Naive B cell (primary cell): ENCODE results near the gene CNPY1. TPM values are rescaled to one million over a fixed set of nuclear protein-coding genes. Genes with fewer than 3 reads are reported as not detected.
A peak's percentile ranks its signal among the peaks of the same experiment; 100 is the strongest.

Experiments
- ATAC-seq, 2 donors: fragments of 150-1000 bp; cut with Tn5 transposase; 2 replicates each; pipeline ENCODE4 v1.10.0; 2021; ENCODE audit warnings: low read depth in 2 of 2, mild to moderate bottlenecking in 2 of 2, moderate library complexity in 2 of 2
- DNase-seq: peaks from one replicate; pipeline ENCODE4 v3.0.0; 2022
- H3K27ac Mint-ChIP-seq, 6 donors: one replicate each; pipeline ENCODE4 v1.8.0; 2020 to 2022; ENCODE audit warnings: mild to moderate bottlenecking in 6 of 6, mixed read lengths in 6 of 6, moderate library complexity in 5 of 6, inconsistent platforms in 2 of 6
- H3K27me3 Mint-ChIP-seq, 3 donors: one replicate each; pipeline ENCODE4 v1.8.0; 2021 to 2022; ENCODE audit warnings: mixed read lengths in 3 of 3, mild to moderate bottlenecking in 1 of 3
- H3K36me3 Mint-ChIP-seq, 2 donors: one replicate each; pipeline ENCODE4 v1.8.0; 2020 to 2022; ENCODE audit warnings: mixed read lengths in 2 of 2, inconsistent platforms in 1 of 2, mild to moderate bottlenecking in 1 of 2
- H3K4me1 Mint-ChIP-seq, 3 donors: one replicate each; pipeline ENCODE4 v1.8.0; 2020 to 2022; ENCODE audit warnings: mixed read lengths in 3 of 3, inconsistent platforms in 1 of 3, mild to moderate bottlenecking in 1 of 3, moderate library complexity in 1 of 3
- H3K4me3 Mint-ChIP-seq, 8 donors: one replicate each; pipeline ENCODE4 v1.8.0; 2020 to 2022; ENCODE audit warnings: mild to moderate bottlenecking in 8 of 8, mixed read lengths in 8 of 8, moderate library complexity in 8 of 8, inconsistent platforms in 2 of 8
- H3K9me3 Mint-ChIP-seq, 7 donors: one replicate each; pipeline ENCODE4 v1.8.0; 2020 to 2022; ENCODE audit warnings: mixed read lengths in 7 of 7, mild to moderate bottlenecking in 5 of 7, inconsistent platforms in 2 of 7, moderate library complexity in 1 of 7
- polyA plus RNA-seq, 6 donors: library from polyadenylated mRNA; unstranded; fragments of 300-500 nt; fragmentation: Illumina TruSeq; gene quantifications; one replicate each; pipeline ENCODE4 v1.2.3, GENCODE V29; 2021; ENCODE audit warnings: low read depth in 6 of 6

Gene CNPY1
- polyA plus RNA-seq, 6 donors from 2014 or later: not detected

GRCh38 chr7:155584763-155585531 is 38.6 kb upstream of the CNPY1 start:
- H3K4me1 Mint-ChIP-seq: no peaks in the 10 kb centered on the region
- H3K9me3 Mint-ChIP-seq: no peaks in the 10 kb centered on the region
- H3K4me3 Mint-ChIP-seq: no peak overlapping the region
- H3K27me3 Mint-ChIP-seq: peaks cover 55 to 71% (median 65%) of the 10 kb centered on the region in 3 donors
- H3K36me3 Mint-ChIP-seq: no peaks in the 10 kb centered on the region
- H3K27ac Mint-ChIP-seq: no peak overlapping the region
- ATAC-seq (peak in 1 of 2 donors; percentile 28), DNase-seq (no peak)

GRCh38 chr7:155584261-155584660 is 37.9 kb upstream of the CNPY1 start:
- no peak overlapping the region for H3K27ac Mint-ChIP-seq
- no peaks in the 10 kb centered on the region for H3K36me3 Mint-ChIP-seq
- H3K4me1 Mint-ChIP-seq: no peaks in the 10 kb centered on the region
- no peaks in the 10 kb centered on the region for H3K9me3 Mint-ChIP-seq
- no peak for DNase-seq
- H3K27me3 Mint-ChIP-seq: peaks cover 55 to 78% (median 71%) of the 10 kb centered on the region in 3 donors
- ATAC-seq: no peak
- H3K4me3 Mint-ChIP-seq: no peak overlapping the region

DNA sequence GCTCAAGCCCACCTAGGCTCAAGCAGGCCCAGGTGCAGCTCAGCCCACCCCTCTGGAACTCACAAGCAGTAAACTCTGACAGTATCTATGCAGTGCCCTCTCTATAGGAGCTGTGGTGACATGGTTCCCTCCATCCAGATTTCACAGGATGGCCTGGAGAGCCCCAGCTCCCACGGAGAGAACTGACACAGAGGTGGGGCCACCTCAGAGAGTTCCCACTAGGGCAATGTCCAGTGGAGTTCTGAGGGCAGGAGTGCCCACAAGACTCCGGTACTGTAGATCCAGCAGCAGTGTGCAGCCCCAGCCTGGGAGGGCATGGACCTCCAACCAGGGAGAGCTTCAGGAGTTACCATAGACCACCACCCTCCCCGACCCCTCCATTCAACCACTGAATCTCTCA is 37.3 kb upstream of the CNPY1 start:
- Mint-ChIP-seq H3K4me1 (no peaks in the 10 kb centered on the region), H3K9me3 (no peaks in the 10 kb centered on the region), H3K4me3 (no peak overlapping the region), H3K27ac (no peak overlapping the region), H3K36me3 (no peaks in the 10 kb centered on the region), H3K27me3 (peaks cover 55 to 78% (median 67%) of the 10 kb centered on the region in 3 donors)
- no peak for ATAC-seq
- DNase-seq: no peak

- H3K36me3 Mint-ChIP-seq: no peaks in the 10 kb centered on the region
- DNase-seq (no peak), ATAC-seq (no peak)
- peaks cover 44 to 67% (median 50%) of the 10 kb centered on the region in 3 donors for H3K27me3 Mint-ChIP-seq
- H3K4me1 Mint-ChIP-seq: no peaks in the 10 kb centered on the region
- no peaks in the 10 kb centered on the region for H3K9me3 Mint-ChIP-seq
- no peak overlapping the region for H3K27ac Mint-ChIP-seq
- no peak overlapping the region for H3K4me3 Mint-ChIP-seq
Measured at GRCh38 chr7:155581954-155582353, 35.6 kb upstream of the CNPY1 start.

GRCh38 chr7:155581107-155581830 is 34.9 kb upstream of the CNPY1 start:
- Mint-ChIP-seq H3K36me3 (no peaks in the 10 kb centered on the region), H3K9me3 (no peaks in the 10 kb centered on the region), H3K4me1 (no peaks in the 10 kb centered on the region), H3K27ac (no peak overlapping the region), H3K27me3 (peaks cover 40 to 60% (median 43%) of the 10 kb centered on the region in 3 donors), H3K4me3 (no peak overlapping the region)
- ATAC-seq: no peak
- DNase-seq: no peak

- H3K27me3 Mint-ChIP-seq: peaks cover 31 to 51% (median 34%) of the 10 kb centered on the region in 3 donors
- DNase-seq: no peak
- no peaks in the 10 kb centered on the region for H3K9me3 Mint-ChIP-seq
Measured at GRCh38 chr7:155580367-155580766, 34.0 kb upstream of the CNPY1 start.

GRCh38 chr7:155579565-155579964 is 33.2 kb upstream of the CNPY1 start:
- DNase-seq (no peak), ATAC-seq (no peak)
- Mint-ChIP-seq H3K4me3 (no peak overlapping the region), H3K27me3 (peaks cover 23 to 44% (median 28%) of the 10 kb centered on the region in 3 donors), H3K36me3 (no peaks in the 10 kb centered on the region), H3K9me3 (no peaks in the 10 kb centered on the region), H3K4me1 (no peaks in the 10 kb centered on the region), H3K27ac (no peak overlapping the region)

More at GRCh38 chr7:155580367-155580766, 34.0 kb upstream of the CNPY1 start:
- H3K27ac Mint-ChIP-seq: no peak overlapping the region
- no peak overlapping the region for H3K4me3 Mint-ChIP-seq
- no peak for ATAC-seq
- no peaks in the 10 kb centered on the region for H3K4me1 Mint-ChIP-seq
- H3K36me3 Mint-ChIP-seq: no peaks in the 10 kb centered on the region

DNA sequence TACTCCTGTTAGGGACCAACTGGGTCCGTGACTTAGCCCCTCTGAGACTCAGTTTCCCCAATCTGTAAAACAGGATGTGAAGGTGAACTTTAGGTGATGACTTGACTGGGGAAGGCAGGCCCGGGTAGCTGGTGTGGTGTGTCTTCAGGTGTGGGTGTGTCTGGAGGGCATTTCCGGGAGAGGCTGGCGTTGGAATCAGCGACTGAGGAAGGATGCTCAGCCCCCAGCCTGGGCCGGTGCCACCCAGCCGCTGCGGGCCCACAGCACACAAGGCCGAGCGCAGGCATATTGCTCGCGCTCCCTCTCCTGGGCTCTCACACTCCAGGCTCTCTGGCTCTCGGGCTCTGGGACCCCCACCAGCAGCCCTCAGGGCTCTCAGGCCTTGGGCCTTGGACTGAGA is 31.7 kb upstream of the CNPY1 start:
- no peak for ATAC-seq
- H3K36me3 Mint-ChIP-seq: no peaks in the 10 kb centered on the region
- H3K27ac Mint-ChIP-seq: no peak overlapping the region
- H3K4me3 Mint-ChIP-seq: no peak overlapping the region
- no peak for DNase-seq
- peaks cover 17 to 28% (median 20%) of the 10 kb centered on the region in 3 donors for H3K27me3 Mint-ChIP-seq
- no peaks in the 10 kb centered on the region for H3K9me3 Mint-ChIP-seq
- H3K4me1 Mint-ChIP-seq: no peaks in the 10 kb centered on the region

GRCh38 chr7:155577509-155577905 is 31.1 kb upstream of the CNPY1 start:
- peaks cover 17 to 27% (median 20%) of the 10 kb centered on the region in 3 donors for H3K27me3 Mint-ChIP-seq
- no peaks in the 10 kb centered on the region for H3K9me3 Mint-ChIP-seq
- H3K36me3 Mint-ChIP-seq: no peaks in the 10 kb centered on the region

GRCh38 chr7:155576900-155577508 is 30.6 kb upstream of the CNPY1 start:
- Mint-ChIP-seq H3K4me1 (no peaks in the 10 kb centered on the region), H3K36me3 (no peaks in the 10 kb centered on the region), H3K27ac (no peak overlapping the region), H3K9me3 (no peaks in the 10 kb centered on the region), H3K4me3 (no peak overlapping the region), H3K27me3 (peaks cover 18 to 32% (median 23%) of the 10 kb centered on the region in 3 donors)
- no peak for DNase-seq
- ATAC-seq: no peak

More at GRCh38 chr7:155577509-155577905, 31.1 kb upstream of the CNPY1 start:
- no peaks in the 10 kb centered on the region for H3K4me1 Mint-ChIP-seq
- DNase-seq (no peak), ATAC-seq (no peak)
- no peak overlapping the region for H3K4me3 Mint-ChIP-seq
- no peak overlapping the region for H3K27ac Mint-ChIP-seq

DNA sequence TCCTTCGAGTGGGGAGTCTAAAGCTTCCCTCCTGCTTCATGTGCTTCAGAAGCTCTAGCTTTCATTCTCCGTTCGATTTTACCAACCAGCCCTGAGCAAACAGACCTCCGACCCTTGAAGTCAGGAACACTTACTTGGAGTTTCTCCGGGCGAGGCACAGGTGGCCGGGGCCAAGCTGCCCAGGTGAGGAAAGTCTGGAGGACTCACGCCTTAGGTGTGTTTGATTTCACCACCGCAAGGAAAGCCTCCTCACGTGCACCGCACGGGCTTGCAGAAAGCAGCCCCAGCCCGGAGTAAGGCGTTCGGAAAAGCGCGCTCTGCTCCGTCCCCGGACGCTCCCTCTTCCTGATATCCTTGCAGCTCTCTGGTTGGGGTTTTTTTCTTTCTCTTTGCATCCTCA is 30.1 kb upstream of the CNPY1 start:
- peaks cover 18 to 38% (median 26%) of the 10 kb centered on the region in 3 donors for H3K27me3 Mint-ChIP-seq
- no peaks in the 10 kb centered on the region for H3K36me3 Mint-ChIP-seq
- ATAC-seq (no peak), DNase-seq (no peak)
- no peaks in the 10 kb centered on the region for H3K9me3 Mint-ChIP-seq
- no peaks in the 10 kb centered on the region for H3K4me1 Mint-ChIP-seq
- H3K27ac Mint-ChIP-seq: no peak overlapping the region
- no peak overlapping the region for H3K4me3 Mint-ChIP-seq

DNA sequence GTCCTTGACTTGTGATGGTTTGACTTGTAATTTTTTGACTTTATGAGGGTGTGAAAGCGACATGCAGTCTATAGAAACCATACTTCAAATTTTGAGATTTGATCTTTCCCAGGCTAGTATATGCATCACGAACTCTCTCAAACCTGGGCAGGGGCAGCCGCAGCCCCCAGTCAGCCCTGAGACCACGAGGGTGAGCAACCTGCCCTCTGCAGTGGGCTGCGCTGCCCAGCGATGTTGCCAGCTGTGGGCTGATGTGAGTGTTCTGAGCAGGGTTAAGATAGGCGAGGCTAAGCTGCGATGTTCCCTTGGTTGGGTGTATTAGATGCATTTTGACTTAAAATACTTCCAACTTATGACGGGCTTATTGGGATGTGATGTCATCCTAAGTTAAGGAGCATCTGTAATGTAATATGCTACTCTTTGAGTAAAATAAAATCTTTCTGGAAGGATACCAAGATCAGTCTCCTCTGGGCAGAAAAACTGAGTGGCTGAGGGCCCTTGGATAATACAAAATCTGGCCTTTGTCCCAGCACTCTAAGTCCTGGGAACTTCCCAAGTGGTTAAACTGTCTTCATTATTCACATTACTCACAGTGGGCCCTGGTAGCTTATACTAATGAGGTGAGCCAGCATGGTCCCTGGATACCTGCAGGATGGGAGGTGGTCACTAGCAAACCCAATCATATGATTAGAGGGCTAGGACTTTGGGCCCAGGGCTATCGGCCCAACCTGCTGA is 28.4 kb upstream of the CNPY1 start:
- H3K36me3 Mint-ChIP-seq: no peaks in the 10 kb centered on the region
- H3K27ac Mint-ChIP-seq: no peak overlapping the region
- H3K9me3 Mint-ChIP-seq: no peaks in the 10 kb centered on the region
- no peak overlapping the region for H3K4me3 Mint-ChIP-seq
- peaks cover 11 to 40% (median 28%) of the 10 kb centered on the region in 3 donors for H3K27me3 Mint-ChIP-seq
- no peak for DNase-seq
- no peaks in the 10 kb centered on the region for H3K4me1 Mint-ChIP-seq
- ATAC-seq: no peak
